GM23248 (cell line): ENCODE results near the gene ABI1. TPM values are rescaled to one million over a fixed set of nuclear protein-coding genes. Genes with fewer than 3 reads are reported as not detected.

Experiments
- DNase-seq: peaks from one replicate; pipeline ENCODE4 v3.0.0-alpha.2; 2015
- H2AFZ ChIP-seq: fragments of 200-600 bp; sonication (generic); 2 replicates; pipeline ENCODE4 v1.6.1; 2016; ENCODE audit warnings: antibody characterized with exemption
- H3F3A ChIP-seq: fragments of 200-600 bp; sonication (generic); 2 replicates; pipeline ENCODE4 v1.6.1; 2016; ENCODE audit warnings: mild to moderate bottlenecking, antibody characterized with exemption, mixed run types; ENCODE audit not compliant: insufficient read depth
- H3K27ac ChIP-seq: fragments of 200-600 bp; sonication (generic); 2 replicates; pipeline ENCODE4 v1.5.1; 2016; ENCODE audit warnings: mild to moderate bottlenecking
- H3K27me3 ChIP-seq: fragments of 200-600 bp; sonication (generic); replicated peaks from 2 replicates; pipeline ENCODE4 v1.6.1; 2016; ENCODE audit warnings: mild to moderate bottlenecking; ENCODE audit not compliant: insufficient read depth
- H3K36me3 ChIP-seq: fragments of 200-600 bp; sonication (generic); 2 replicates; pipeline ENCODE4 v1.6.1; 2016; ENCODE audit warnings: low read depth, mild to moderate bottlenecking
- H3K4me1 ChIP-seq: fragments of 200-600 bp; sonication (generic); 2 replicates; pipeline ENCODE4 v1.6.1; 2016; ENCODE audit warnings: mild to moderate bottlenecking; ENCODE audit not compliant: insufficient read depth
- H3K4me2 ChIP-seq: fragments of 200-600 bp; sonication (generic); one replicate; pipeline ENCODE4 v1.6.1; 2016; ENCODE audit warnings: mild to moderate bottlenecking; ENCODE audit not compliant: unreplicated experiment
- H3K4me3 ChIP-seq: fragments of 200-600 bp; sonication (generic); 2 replicates; pipeline ENCODE4 v1.5.1; 2016; ENCODE audit warnings: mild to moderate bottlenecking
- H3K79me2 ChIP-seq: fragments of 200-600 bp; sonication (generic); 2 replicates; pipeline ENCODE4 v1.6.1; 2016; ENCODE audit warnings: mild to moderate bottlenecking; ENCODE audit not compliant: insufficient read depth
- H3K9ac ChIP-seq: fragments of 200-600 bp; sonication (generic); 2 replicates; pipeline ENCODE4 v1.6.1; 2016; ENCODE audit warnings: mild to moderate bottlenecking
- H3K9me2 ChIP-seq: fragments of 200-600 bp; sonication (generic); 2 replicates; pipeline ENCODE4 v1.6.1; 2016; ENCODE audit warnings: mixed run types, mild to moderate bottlenecking, moderate library complexity; ENCODE audit not compliant: insufficient read depth
- H3K9me3 ChIP-seq: fragments of 200-600 bp; sonication (generic); one replicate; pipeline ENCODE4 v1.6.1; 2017; ENCODE audit warnings: low read depth
- H4K20me1 ChIP-seq: fragments of 200-600 bp; sonication (generic); 2 replicates; pipeline ENCODE4 v1.6.0; 2016; ENCODE audit not compliant: insufficient read depth
- EZH2 ChIP-seq: fragments of 200-600 bp; sonication (generic); IDR thresholded peaks from 2 replicates; pipeline ENCODE4 v1.6.1; 2018; ENCODE audit warnings: antibody characterized with exemption, mild to moderate bottlenecking; ENCODE audit not compliant: insufficient read depth, poor library complexity, severe bottlenecking
- EZH2phosphoT487 ChIP-seq: fragments of 200-600 bp; sonication (generic); IDR thresholded peaks from 2 replicates; pipeline ENCODE4 v1.6.1; 2018; ENCODE audit warnings: antibody characterized with exemption, moderate library complexity, mild to moderate bottlenecking, low read depth; ENCODE audit not compliant: insufficient read depth
- WGBS, 2 experiments: methylation state at CpG; one replicate each; pipeline ENCODE4 v1.1.6; 2015 to 2017; ENCODE audit warnings: low lambda C conversion rate in 2 of 2, low coverage in 1 of 2; ENCODE audit errors: missing lambda C conversion rate in 2 of 2; 5-methylcytosine and 5-hydroxymethylcytosine counted together
- in situ Hi-C: fragments of 300-500 bp; cut with MboI; formaldehyde crosslinking; loops from 2 replicates; pipeline ENCODE4 v1.15.0; 2020
- polyA plus RNA-seq: library from polyadenylated mRNA; unstranded; fragments of >200 nt; fragmentation: Nextera tagmentation; extraction: Ambion mirVana; gene quantifications from 2 replicates; pipeline ENCODE4 v1.2.1, GENCODE V29; 2016
- total RNA-seq: library from RNA; depleted of rRNA; stranded (reverse); fragments of >200 nt; shearing (Covaris generic); gene quantifications from 2 replicates; pipeline ENCODE4 v1.2.3, GENCODE V29; 2014

ABI1 gene
- total and polyA plus RNA-seq, 2 experiments from 2014 or later: 60.3 to 79.0 TPM

- Histone ChIP-seq H3K36me3 (peaks cover 12% of the 10 kb centered on the region; the same call in 1 of the 2 replicates), H3K4me1 (peaks cover 11% of the 10 kb centered on the region), H3F3A (peaks cover 32% of the 10 kb centered on the region), H4K20me1 (no peaks in the 10 kb centered on the region), H3K79me2 (0 out of 2 replicates have a peak, but pooled peaks cover 9% of the 10 kb centered on the region), H3K27ac (peak overlapping the region; percentile 65), H3K4me3 (no peak overlapping the region), H3K9me2 (no peaks in the 10 kb centered on the region), H3K4me2 (no peak overlapping the region), H2AFZ (no peak overlapping the region), H3K9ac (peak overlapping the region; percentile 27; the same call in 1 of the 2 replicates), H3K27me3 (no peaks in the 10 kb centered on the region), H3K9me3 (no peaks in the 10 kb centered on the region)
- TF ChIP-seq EZH2: no peak
- no peak for TF ChIP-seq EZH2phosphoT487
- in situ Hi-C loops: no loop called here
- 0% methylated on average over 1 of the region's 1 CpG for WGBS, 2 experiments
- peak; percentile 71 for DNase-seq
These were observed 123.0 kb downstream of the ABI1 start for GRCh38 chr10:26737730-26738129.

- H3F3A ChIP-seq: peaks cover 25% of the 10 kb centered on the region
- WGBS, 2 experiments: 83 to 90% methylated on average over 4 of the region's 4 CpGs
These were observed 125.3 kb downstream of the ABI1 start for GRCh38 chr10:26735435-26735834.

GRCh38 chr10:26733750-26734568, 126.8 kb downstream of the ABI1 start:
- Histone ChIP-seq H3K79me2 (no peaks in the 10 kb centered on the region), H3K27ac (no peak overlapping the region), H3F3A (peaks cover 20% of the 10 kb centered on the region), H3K9ac (no peak overlapping the region), H3K27me3 (no peaks in the 10 kb centered on the region), H3K36me3 (peaks cover 10% of the 10 kb centered on the region; the same call in 1 of the 2 replicates), H3K9me3 (no peaks in the 10 kb centered on the region), H3K4me2 (no peak overlapping the region), H4K20me1 (no peaks in the 10 kb centered on the region), H3K9me2 (no peaks in the 10 kb centered on the region), H2AFZ (no peak overlapping the region), H3K4me1 (peaks cover 8% of the 10 kb centered on the region), H3K4me3 (no peak overlapping the region)
- DNase-seq: no peak
- in situ Hi-C loops: no loop called here
- 91 to 96% methylated on average over 14 of the region's 14 CpGs for WGBS, 2 experiments
- TF ChIP-seq EZH2 (no peak), EZH2phosphoT487 (no peak)

More at GRCh38 chr10:26735435-26735834, 125.3 kb downstream of the ABI1 start:
- Histone ChIP-seq H3K79me2 (no peaks in the 10 kb centered on the region), H3K9me3 (no peaks in the 10 kb centered on the region), H3K4me2 (no peak overlapping the region), H3K36me3 (peaks cover 15% of the 10 kb centered on the region; the same call in 1 of the 2 replicates), H3K4me3 (no peak overlapping the region), H3K27ac (no peak overlapping the region), H3K9ac (no peak overlapping the region), H4K20me1 (no peaks in the 10 kb centered on the region), H3K27me3 (no peaks in the 10 kb centered on the region), H3K4me1 (peaks cover 8% of the 10 kb centered on the region), H2AFZ (no peak overlapping the region), H3K9me2 (no peaks in the 10 kb centered on the region)
- no peak for TF ChIP-seq EZH2
- no peak for TF ChIP-seq EZH2phosphoT487
- in situ Hi-C loops: no loop called here
- DNase-seq: no peak

GRCh38 chr10:26730552-26730951, 130.2 kb downstream of the ABI1 start:
- no peak overlapping the region for H2AFZ ChIP-seq
- in situ Hi-C loops: no loop called here
- TF ChIP-seq EZH2 (no peak), EZH2phosphoT487 (no peak)
- H3K9ac ChIP-seq: no peak overlapping the region
- H4K20me1 ChIP-seq: no peaks in the 10 kb centered on the region
- 0 out of 2 replicates have a peak, but pooled peaks cover 3% of the 10 kb centered on the region for H3K36me3 ChIP-seq
- no peak overlapping the region for H3K4me2 ChIP-seq
- no peak overlapping the region for H3K27ac ChIP-seq
- no peaks in the 10 kb centered on the region for H3K79me2 ChIP-seq
- no peaks in the 10 kb centered on the region for H3K9me3 ChIP-seq
- peaks cover 9% of the 10 kb centered on the region; the same call in 1 of the 2 replicates for H3F3A ChIP-seq
- H3K27me3 ChIP-seq: no peaks in the 10 kb centered on the region
- no peak overlapping the region for H3K4me3 ChIP-seq
- no peaks in the 10 kb centered on the region for H3K9me2 ChIP-seq
- 95 to 97% methylated on average over 2 of the region's 2 CpGs for WGBS, 2 experiments
- H3K4me1 ChIP-seq: no peaks in the 10 kb centered on the region
- DNase-seq: no peak
